ENCODE measurements around the gene WWOX. TPM values are rescaled to one million over a fixed set of nuclear protein-coding genes. Genes with fewer than 3 reads are reported as not detected.

WWOX gene
- total RNA-seq, 1 donor from 2014 or later, result 43.2 TPM

GRCh38 chr16:79170555-79171246 lies 1071.2 kb downstream of the WWOX start:
- H3K27me3 Mint-ChIP-seq, result no peaks in the 10 kb centered on the region
- peaks cover 7% of the 10 kb centered on the region for H3K9me3 Mint-ChIP-seq (ENCODE audit: low read depth)
- no peak overlapping the region for H3K4me3 Mint-ChIP-seq (ENCODE audit: low read depth)
- no peaks in the 10 kb centered on the region for H3K36me3 Mint-ChIP-seq (ENCODE audit: insufficient read depth)
- H3K27ac Mint-ChIP-seq, result no peak overlapping the region
- peaks cover 7% of the 10 kb centered on the region for H3K4me1 Mint-ChIP-seq (ENCODE audit: low read depth)
- DNase-seq (ENCODE audit: low spot score, unreplicated experiment), result no peak
- TF ChIP-seq CTCF (IDR thresholded peaks at IDR 0.05; ENCODE audit: unreplicated experiment), result no peak

GRCh38 chr16:79171504-79171903 lies 1072.0 kb downstream of the WWOX start:
- Mint-ChIP-seq H3K27me3 (no peaks in the 10 kb centered on the region), H3K36me3 (ENCODE audit: insufficient read depth) (no peaks in the 10 kb centered on the region), H3K27ac (no peak overlapping the region), H3K4me1 (ENCODE audit: low read depth) (peaks cover 1% of the 10 kb centered on the region), H3K4me3 (ENCODE audit: low read depth) (no peak overlapping the region), H3K9me3 (ENCODE audit: low read depth) (peaks cover 7% of the 10 kb centered on the region)
- TF ChIP-seq CTCF (IDR thresholded peaks at IDR 0.05; ENCODE audit: unreplicated experiment), result no peak
- no peak for DNase-seq (ENCODE audit: low spot score, unreplicated experiment)

- TF ChIP-seq CTCF (IDR thresholded peaks at IDR 0.05; ENCODE audit: unreplicated experiment), result no peak
- no peak overlapping the region for H3K27ac Mint-ChIP-seq
- no peaks in the 10 kb centered on the region for H3K36me3 Mint-ChIP-seq (ENCODE audit: insufficient read depth)
- DNase-seq (ENCODE audit: low spot score, unreplicated experiment), result no peak
- no peaks in the 10 kb centered on the region for H3K27me3 Mint-ChIP-seq
- no peak overlapping the region for H3K4me3 Mint-ChIP-seq (ENCODE audit: low read depth)
- H3K4me1 Mint-ChIP-seq (ENCODE audit: low read depth), result no peaks in the 10 kb centered on the region
- H3K9me3 Mint-ChIP-seq (ENCODE audit: low read depth), result peaks cover 7% of the 10 kb centered on the region
Observed at GRCh38 chr16:79171931-79172705, 1072.7 kb downstream of the WWOX start.

GRCh38 chr16:79172976-79173500 lies 1073.6 kb downstream of the WWOX start:
- peaks cover 2% of the 10 kb centered on the region for H3K9me3 Mint-ChIP-seq (ENCODE audit: low read depth)
- no peaks in the 10 kb centered on the region for H3K36me3 Mint-ChIP-seq (ENCODE audit: insufficient read depth)
- H3K27ac Mint-ChIP-seq, result no peak overlapping the region
- TF ChIP-seq CTCF (IDR thresholded peaks at IDR 0.05; ENCODE audit: unreplicated experiment), result no peak
- H3K4me1 Mint-ChIP-seq (ENCODE audit: low read depth), result no peaks in the 10 kb centered on the region
- H3K4me3 Mint-ChIP-seq (ENCODE audit: low read depth), result no peak overlapping the region
- H3K27me3 Mint-ChIP-seq, result no peaks in the 10 kb centered on the region
- DNase-seq (ENCODE audit: low spot score, unreplicated experiment), result no peak

- Mint-ChIP-seq H3K27ac (no peak overlapping the region), H3K36me3 (ENCODE audit: insufficient read depth) (no peaks in the 10 kb centered on the region), H3K4me1 (ENCODE audit: low read depth) (no peaks in the 10 kb centered on the region), H3K9me3 (ENCODE audit: low read depth) (no peaks in the 10 kb centered on the region), H3K4me3 (ENCODE audit: low read depth) (no peak overlapping the region), H3K27me3 (no peaks in the 10 kb centered on the region)
- no peak for DNase-seq (ENCODE audit: low spot score, unreplicated experiment)
- TF ChIP-seq CTCF (IDR thresholded peaks at IDR 0.05; ENCODE audit: unreplicated experiment), result no peak
Observed at GRCh38 chr16:79173919-79174318, 1074.5 kb downstream of the WWOX start.
